Omental fat pad (tissue), 4 donors: ENCODE measurements around the gene DBP. TPM values are rescaled to one million over a fixed set of nuclear protein-coding genes. Genes with fewer than 3 reads are reported as not detected.

Experiments used
- ATAC-seq: fragments of 150-250 bp; one replicate; pipeline ENCODE4 v1.9.1; 2016; ENCODE audit warnings: mild to moderate bottlenecking, moderate library complexity; ENCODE audit not compliant: low FRiP score
- DNase-seq: peaks from one replicate; pipeline ENCODE4 v3.0.0-alpha.2; 2019; ENCODE audit warnings: low spot score
- total RNA-seq, 4 donors: library from RNA; depleted of rRNA; stranded (reverse); fragments of >200 nt; gene quantifications; one replicate each; pipeline ENCODE4 v1.1.0, GENCODE V29; 2016
- TF ChIP-seq, protein P1 (sequence below), 3 donors: fragments of 450-650 bp; IDR thresholded peaks; one replicate each; pipeline ENCODE4 v1.5.1; 2016 to 2017; ENCODE audit warnings: antibody characterized with exemption in 3 of 3, mild to moderate bottlenecking in 3 of 3, moderate library complexity in 2 of 3

Gene DBP
- total RNA-seq, 4 donors from 2014 or later, result 2.6 to 12.6 (median 5.2) TPM

DNA sequence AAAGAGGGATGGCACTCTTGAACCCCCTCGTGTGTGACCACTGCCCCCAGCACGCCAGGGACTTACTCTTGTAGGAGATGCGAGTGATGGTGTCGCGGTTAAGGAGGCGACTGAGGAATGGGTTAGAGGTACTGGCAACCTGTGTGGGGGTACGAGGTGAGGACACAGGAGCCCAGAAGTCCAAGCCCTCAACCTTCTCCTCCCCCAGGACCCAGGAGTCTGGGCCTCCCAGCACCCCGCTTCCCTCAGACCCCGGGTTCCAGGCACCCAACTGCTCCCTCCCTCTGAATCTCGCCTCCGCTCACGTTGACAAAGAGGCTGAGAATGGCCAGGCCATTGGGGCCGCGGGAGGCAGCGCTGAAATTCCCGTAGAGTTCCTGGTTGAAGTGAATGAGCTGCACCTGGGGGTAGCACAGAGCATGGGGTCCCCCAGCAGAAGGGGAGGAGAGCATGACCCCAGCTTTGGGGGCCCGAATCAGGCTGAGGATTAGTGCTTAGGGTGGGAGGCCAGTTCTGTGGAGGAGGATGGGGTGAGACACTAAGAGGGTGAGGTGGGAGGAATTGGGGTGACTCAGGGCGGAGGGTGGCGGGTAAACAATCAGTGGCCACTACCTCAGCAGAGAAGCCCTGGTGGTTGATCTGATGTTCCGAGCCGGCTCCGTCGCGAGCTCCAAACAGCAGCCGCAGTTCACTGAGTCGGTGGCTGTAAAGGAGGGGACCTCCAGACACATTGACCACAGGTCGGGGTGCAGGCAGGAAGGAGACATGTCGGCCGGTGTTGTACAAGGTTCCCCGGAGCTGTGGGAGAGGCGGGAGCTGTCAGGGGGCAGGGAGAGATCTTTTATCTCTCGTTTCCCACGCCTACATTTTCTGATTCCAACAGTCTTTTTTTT lies 2.5 kb upstream of the DBP start:
- TF ChIP-seq, protein P1, sequence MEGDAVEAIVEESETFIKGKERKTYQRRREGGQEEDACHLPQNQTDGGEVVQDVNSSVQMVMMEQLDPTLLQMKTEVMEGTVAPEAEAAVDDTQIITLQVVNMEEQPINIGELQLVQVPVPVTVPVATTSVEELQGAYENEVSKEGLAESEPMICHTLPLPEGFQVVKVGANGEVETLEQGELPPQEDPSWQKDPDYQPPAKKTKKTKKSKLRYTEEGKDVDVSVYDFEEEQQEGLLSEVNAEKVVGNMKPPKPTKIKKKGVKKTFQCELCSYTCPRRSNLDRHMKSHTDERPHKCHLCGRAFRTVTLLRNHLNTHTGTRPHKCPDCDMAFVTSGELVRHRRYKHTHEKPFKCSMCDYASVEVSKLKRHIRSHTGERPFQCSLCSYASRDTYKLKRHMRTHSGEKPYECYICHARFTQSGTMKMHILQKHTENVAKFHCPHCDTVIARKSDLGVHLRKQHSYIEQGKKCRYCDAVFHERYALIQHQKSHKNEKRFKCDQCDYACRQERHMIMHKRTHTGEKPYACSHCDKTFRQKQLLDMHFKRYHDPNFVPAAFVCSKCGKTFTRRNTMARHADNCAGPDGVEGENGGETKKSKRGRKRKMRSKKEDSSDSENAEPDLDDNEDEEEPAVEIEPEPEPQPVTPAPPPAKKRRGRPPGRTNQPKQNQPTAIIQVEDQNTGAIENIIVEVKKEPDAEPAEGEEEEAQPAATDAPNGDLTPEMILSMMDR (IDR thresholded peaks at IDR 0.05), result no peak
- no peak for DNase-seq
- no peak for ATAC-seq

DNA sequence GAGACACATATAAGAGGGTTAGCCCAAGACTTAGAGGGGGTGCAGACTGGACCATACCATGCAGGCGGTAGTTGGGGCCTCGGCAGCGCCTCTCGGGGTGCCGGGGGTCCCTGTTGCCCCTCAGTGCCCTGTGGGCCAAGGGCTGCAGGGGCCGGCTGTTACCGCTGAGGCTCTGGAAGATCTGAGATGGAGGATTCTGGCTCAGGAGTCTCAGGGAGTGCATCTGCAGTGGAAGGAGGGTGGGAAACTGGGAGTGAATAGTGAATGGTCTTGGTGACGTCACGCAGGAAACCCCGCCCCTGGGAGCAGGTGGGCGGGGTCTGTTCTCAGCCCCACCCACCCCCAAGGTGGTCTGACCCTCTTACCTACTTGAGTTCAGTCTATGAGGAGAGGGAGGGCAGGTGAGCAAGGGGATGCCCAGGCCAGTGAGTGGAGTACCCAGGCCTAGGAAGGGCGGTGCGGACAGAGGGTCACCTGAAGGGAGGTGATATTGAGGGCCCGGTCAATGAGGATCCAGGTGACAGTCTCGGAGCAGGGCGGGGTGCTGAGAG lies 1.7 kb upstream of the DBP start:
- TF ChIP-seq, protein P1 (IDR thresholded peaks at IDR 0.05), result no peak
- ATAC-seq (no peak), DNase-seq (no peak)

DNA sequence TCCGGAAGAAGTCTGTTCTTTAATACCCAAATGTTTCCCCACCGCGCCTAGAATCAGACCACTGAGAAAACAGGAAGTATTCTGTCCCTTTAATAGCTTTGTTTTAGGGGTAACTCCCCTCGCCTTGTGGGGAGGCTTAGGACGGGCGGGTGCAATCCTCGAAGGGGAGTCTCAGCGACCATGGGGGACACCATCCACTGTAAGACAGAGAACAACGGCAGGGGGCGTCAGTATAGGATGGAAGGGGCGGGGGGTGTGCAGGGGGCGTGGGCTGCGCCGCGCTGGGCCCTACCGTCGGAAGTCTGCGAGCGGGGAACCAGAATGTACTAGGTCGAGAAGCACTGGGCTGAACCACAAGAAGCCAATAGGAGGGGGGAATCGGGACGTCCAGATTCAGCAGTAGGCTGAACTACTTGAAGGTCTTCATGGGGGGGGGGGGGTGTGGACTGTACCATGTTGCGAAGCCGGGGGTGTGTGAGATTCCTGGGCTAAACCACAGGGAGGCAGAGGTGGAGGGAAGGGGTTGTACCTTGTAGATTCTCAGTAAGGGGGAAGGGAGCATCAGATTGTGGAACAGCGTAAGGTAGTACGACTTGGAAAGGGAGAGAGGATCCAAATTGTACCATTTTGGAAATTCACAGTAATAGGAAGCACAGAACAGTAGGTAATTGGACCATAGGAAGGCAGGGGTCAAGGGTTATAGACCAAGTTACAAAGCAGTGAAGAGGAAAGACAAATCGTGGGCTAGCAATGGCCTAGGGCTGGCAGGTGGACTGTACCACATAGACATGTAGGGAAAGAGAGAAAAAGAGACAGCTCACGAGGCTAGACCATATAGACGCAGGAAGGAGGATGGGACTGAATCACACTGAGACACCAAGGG lies 1.0 kb upstream of the DBP start:
- no peak for DNase-seq
- ATAC-seq, result peak; percentile 33
- TF ChIP-seq, protein P1 (IDR thresholded peaks at IDR 0.05), result no peak

DNA sequence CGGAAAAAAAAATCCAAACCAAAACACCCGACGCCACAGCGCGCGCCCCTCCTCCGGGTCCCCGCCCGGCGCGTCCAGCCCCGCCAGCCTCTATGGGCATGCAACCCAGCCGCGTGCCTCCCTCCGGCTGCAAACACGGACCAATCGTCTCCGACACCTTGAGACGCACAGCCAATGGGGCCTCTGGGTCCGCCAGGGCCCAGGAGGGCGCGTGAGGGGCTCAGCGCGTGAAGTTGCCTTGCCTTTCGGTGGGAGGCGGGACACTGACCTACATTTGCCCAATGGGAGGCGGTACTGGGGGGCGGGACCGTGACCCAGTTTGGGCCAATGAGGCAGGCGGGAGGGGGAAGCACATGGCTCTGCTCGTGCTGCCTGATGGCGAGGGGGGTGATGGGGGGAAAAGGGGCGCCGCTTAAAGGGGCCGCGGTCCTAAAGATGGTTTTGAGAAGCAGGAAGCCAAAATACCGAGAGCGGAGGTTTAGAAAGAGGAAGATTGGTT lies 319 bp upstream of the DBP start:
- DNase-seq (peak; percentile 91), ATAC-seq (peak; percentile 77)
- TF ChIP-seq, protein P1 (IDR thresholded peaks at IDR 0.05), result no peak

DNA sequence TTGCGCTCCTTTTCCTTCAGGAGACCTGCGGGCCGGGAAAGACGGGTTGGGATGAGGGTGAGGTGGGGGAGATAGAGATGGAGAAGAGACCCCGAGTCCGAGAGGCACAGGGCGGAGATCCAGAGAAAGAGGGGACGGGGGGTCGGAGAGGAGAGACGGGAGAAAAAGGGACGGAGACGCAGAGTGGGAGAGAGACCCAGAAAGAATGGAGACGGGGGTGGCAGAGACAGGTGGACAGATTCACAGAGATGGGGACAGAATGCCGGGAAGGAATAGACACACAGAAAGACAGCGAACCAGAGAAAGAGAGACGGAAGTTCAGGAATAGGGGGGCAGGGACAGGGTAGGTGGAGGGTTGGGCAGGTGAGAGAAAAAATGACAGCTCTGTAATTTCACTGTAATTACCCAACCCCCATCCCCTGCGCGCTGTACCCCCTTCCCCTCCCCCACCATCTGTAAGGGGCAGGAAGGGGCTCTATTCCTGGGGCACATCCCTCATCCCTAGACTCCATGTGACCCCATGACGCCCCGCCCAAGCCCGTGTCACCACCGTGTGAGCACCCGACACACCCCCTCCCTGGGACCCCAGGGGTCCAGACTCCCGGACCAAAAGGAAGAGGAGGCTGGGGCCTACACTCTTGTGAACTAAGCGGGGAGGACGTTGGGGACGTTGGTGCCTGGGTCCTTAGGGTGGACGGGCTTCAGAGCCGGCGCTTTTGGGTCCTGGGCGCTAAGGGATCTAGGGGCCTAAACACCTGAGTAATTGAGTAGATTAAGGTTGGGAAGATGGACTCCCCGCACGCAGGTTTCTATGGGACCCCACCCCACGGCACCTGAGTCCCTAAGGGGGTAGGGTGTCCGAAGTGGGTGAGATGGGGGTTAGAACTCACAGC lies 967 bp downstream of the DBP start:
- DNase-seq (no peak), ATAC-seq (no peak)
- TF ChIP-seq, protein P1 (IDR thresholded peaks at IDR 0.05), result no peak
